Measurements from ENCODE around the gene CXCR3. TPM values are rescaled to one million over a fixed set of nuclear protein-coding genes. Genes with fewer than 3 reads are reported as not detected.
"Not testable (repeated sequence)": the region's sequence is repeated elsewhere in the genome, so short reads cannot be mapped to it uniquely, and the experiment has no call there.

Gene CXCR3
- total RNA-seq, 2 experiments from 2014 or later = 84.9 to 85.7 TPM

DNA sequence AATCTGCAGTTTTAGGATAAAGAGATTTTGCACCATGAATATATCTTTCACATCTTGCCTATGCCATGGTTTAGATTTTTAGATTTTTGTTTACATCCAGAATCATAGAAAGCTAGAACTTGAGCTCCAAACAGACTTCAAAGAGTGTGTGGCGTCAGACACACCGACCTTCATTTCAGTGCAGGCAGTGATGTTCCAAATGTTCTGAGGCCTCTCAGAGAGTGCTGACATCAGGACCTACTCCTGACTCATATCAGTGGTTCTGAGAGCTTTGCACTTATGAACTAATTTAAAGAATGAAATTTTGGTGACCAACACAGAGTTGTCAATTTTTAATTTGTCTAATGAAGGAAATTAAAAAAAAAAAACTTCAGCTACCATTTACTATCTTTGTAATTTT, 18.3 kb downstream of the CXCR3 start:
- H3K36me3 Mint-ChIP-seq (ENCODE audit: low read depth) = peaks cover 62% of the 10 kb centered on the region
- peaks cover 12% of the 10 kb centered on the region for H3K4me1 Mint-ChIP-seq
- no peak for DNase-seq
- no peak overlapping the region for H3K4me3 Mint-ChIP-seq
- CTCF ChIA-PET = interaction anchor here (1.1 kb wide), 1 partner anchor 52 kb away, joined by 3 read pairs; no protein-coding TSS in a partner anchor
- no peaks in the 10 kb centered on the region for H3K27me3 Mint-ChIP-seq
- POLR2A ChIA-PET = interaction anchor here (1.0 kb wide), 1 partner anchor 19 kb away, joined by 3 read pairs; no protein-coding TSS in a partner anchor
- no peak overlapping the region for H3K27ac Mint-ChIP-seq
- no peaks in the 10 kb centered on the region for H3K9me3 Mint-ChIP-seq

DNA sequence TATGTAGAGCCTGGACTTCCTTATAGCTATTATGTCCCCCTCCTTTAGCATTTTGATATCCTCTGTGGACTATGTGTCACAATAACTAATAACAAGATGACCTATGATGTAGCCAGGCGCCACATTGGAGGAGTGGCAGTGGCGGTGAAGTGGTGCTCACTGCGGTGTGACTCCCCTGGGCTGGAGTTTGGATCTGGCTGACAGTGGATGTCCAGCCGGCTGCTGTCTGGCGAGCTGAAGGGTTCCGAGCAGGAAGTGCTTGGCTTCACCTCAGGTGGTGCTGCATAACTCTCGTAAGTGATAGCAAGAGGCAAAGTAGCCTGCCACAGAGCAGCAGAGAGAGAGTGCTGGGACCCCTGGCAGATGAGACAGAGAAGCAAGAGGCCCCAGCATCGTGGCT, 25.1 kb downstream of the CXCR3 start:
- H3K36me3 Mint-ChIP-seq (ENCODE audit: low read depth) = peaks cover 16% of the 10 kb centered on the region
- H3K9me3 Mint-ChIP-seq, H3K27me3 Mint-ChIP-seq, CTCF ChIA-PET, POLR2A ChIA-PET, H3K4me3 Mint-ChIP-seq, H3K4me1 Mint-ChIP-seq, DNase-seq, H3K27ac Mint-ChIP-seq: not testable (repeated sequence)

DNA sequence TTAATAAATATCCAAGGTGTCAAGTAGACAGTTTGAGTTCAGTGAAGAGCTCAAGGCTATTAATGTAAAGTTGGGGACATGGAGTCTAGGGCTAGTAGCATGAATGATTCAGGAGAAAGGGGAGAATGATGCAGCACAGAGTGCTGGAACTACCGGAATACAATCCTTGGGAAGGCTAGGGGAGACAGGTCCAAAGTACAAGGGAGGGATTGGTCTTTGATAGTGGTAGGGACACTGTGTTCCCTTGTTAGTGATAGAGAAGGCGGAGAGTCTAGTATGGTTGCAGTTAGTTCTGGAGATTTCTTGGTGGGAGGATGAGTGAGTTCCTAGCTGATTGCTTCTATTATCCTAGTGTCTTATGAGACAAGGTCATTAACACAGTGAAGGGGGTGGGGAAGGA, 31.4 kb downstream of the CXCR3 start:
- DNase-seq = no peak
- H3K36me3 Mint-ChIP-seq (ENCODE audit: low read depth) = peaks cover 10% of the 10 kb centered on the region
- peaks cover 5% of the 10 kb centered on the region for H3K4me1 Mint-ChIP-seq
- no peak overlapping the region for H3K4me3 Mint-ChIP-seq
- no peak overlapping the region for H3K27ac Mint-ChIP-seq
- CTCF ChIA-PET = no interaction called here
- H3K9me3 Mint-ChIP-seq = no peaks in the 10 kb centered on the region
- no peaks in the 10 kb centered on the region for H3K27me3 Mint-ChIP-seq
- POLR2A ChIA-PET = no interaction called here

GRCh38 chrX:71581210-71581609, 37.1 kb downstream of the CXCR3 start:
- Mint-ChIP-seq H3K9me3 (no peaks in the 10 kb centered on the region), H3K36me3 (ENCODE audit: low read depth) (peaks cover 34% of the 10 kb centered on the region), H3K27me3 (no peaks in the 10 kb centered on the region), H3K4me1 (no peaks in the 10 kb centered on the region), H3K27ac (no peak overlapping the region), H3K4me3 (no peak overlapping the region)
- no peak for DNase-seq
- POLR2A ChIA-PET = no interaction called here
- CTCF ChIA-PET = interaction anchor here (0.8 kb wide), 1 partner anchor 71 kb away, joined by 3 read pairs; no protein-coding TSS in a partner anchor

DNA sequence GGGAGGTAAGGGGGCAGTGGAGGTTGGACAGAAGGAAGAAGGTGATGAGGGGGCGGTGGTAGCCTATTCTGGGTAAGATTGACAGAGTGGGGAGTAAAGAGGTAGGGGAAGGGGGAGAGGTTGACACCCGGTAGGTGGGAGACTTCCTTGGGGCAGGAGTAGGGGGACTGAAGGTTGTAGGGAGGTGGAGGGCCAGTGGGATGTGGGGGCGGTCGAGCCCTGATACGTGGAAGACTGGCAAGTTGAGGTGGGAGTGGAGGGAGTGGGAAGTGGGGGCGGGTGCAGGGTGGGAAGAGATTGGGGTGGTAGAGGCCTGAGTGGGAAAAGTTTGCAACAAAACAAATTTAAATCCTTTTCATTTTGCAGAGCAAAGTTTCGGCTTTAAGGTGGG, 38.3 kb downstream of the CXCR3 start:
- ChIA-PET POLR2A (no interaction called here), CTCF (no interaction called here)
- Mint-ChIP-seq H3K27me3 (no peaks in the 10 kb centered on the region), H3K9me3 (no peaks in the 10 kb centered on the region), H3K27ac (no peak overlapping the region), H3K4me1 (no peaks in the 10 kb centered on the region), H3K4me3 (no peak overlapping the region), H3K36me3 (ENCODE audit: low read depth) (peaks cover 40% of the 10 kb centered on the region)
- DNase-seq = no peak

- H3K36me3 Mint-ChIP-seq (ENCODE audit: low read depth) = peaks cover 46% of the 10 kb centered on the region
- no peaks in the 10 kb centered on the region for H3K9me3 Mint-ChIP-seq
- ChIA-PET CTCF (no interaction called here), POLR2A (no interaction called here)
- H3K27me3 Mint-ChIP-seq = no peaks in the 10 kb centered on the region
- DNase-seq = no peak
- H3K4me3 Mint-ChIP-seq = no peak overlapping the region
- H3K4me1 Mint-ChIP-seq = no peaks in the 10 kb centered on the region
- H3K27ac Mint-ChIP-seq = no peak overlapping the region
These were observed 38.9 kb downstream of the CXCR3 start for GRCh38 chrX:71579136-71579989.

- H3K9me3 Mint-ChIP-seq = no peaks in the 10 kb centered on the region
- H3K4me3 Mint-ChIP-seq = no peak within 1 kb of the TSS
- peaks cover 55% of the 10 kb centered on the region for H3K36me3 Mint-ChIP-seq (ENCODE audit: low read depth)
- DNase-seq = no peak
- ChIA-PET CTCF (no interaction called here), POLR2A (no interaction called here)
- H3K27ac Mint-ChIP-seq = peak within 1 kb of the TSS; percentile 35
- H3K4me1 Mint-ChIP-seq = no peaks in the 10 kb centered on the region
- H3K27me3 Mint-ChIP-seq = no peaks in the 10 kb centered on the region
These were observed 39.8 kb downstream of the CXCR3 start, which contains the start of gene GCNA for GRCh38 chrX:71578253-71579135. Gene GCNA, plus strand, starts transcription at chrX:71578437. Its CDS starts 2,385 bp downstream, at chrX:71580822.

- ChIA-PET CTCF (interaction anchor here (0.7 kb wide), 1 partner anchor 172 kb away, joined by 3 read pairs; no protein-coding TSS in a partner anchor), POLR2A (no interaction called here)
- Mint-ChIP-seq H3K27ac (no peak overlapping the region), H3K36me3 (ENCODE audit: low read depth) (peaks cover 61% of the 10 kb centered on the region), H3K4me3 (no peak overlapping the region), H3K27me3 (no peaks in the 10 kb centered on the region), H3K9me3 (no peaks in the 10 kb centered on the region), H3K4me1 (no peaks in the 10 kb centered on the region)
- DNase-seq = no peak
These were observed 40.6 kb downstream of the CXCR3 start for GRCh38 chrX:71577682-71578081.

GRCh38 chrX:71573590-71573989, 44.7 kb downstream of the CXCR3 start:
- H3K27ac Mint-ChIP-seq = no peak overlapping the region
- no peaks in the 10 kb centered on the region for H3K27me3 Mint-ChIP-seq
- H3K9me3 Mint-ChIP-seq = no peaks in the 10 kb centered on the region
- POLR2A ChIA-PET = interaction anchor here (1.0 kb wide), 1 partner anchor 29 kb away, joined by 3 read pairs; no protein-coding TSS in a partner anchor
- H3K36me3 Mint-ChIP-seq (ENCODE audit: low read depth) = peaks cover 64% of the 10 kb centered on the region
- no peak overlapping the region for H3K4me3 Mint-ChIP-seq
- DNase-seq = no peak
- CTCF ChIA-PET = no interaction called here
- H3K4me1 Mint-ChIP-seq = no peaks in the 10 kb centered on the region

DNA sequence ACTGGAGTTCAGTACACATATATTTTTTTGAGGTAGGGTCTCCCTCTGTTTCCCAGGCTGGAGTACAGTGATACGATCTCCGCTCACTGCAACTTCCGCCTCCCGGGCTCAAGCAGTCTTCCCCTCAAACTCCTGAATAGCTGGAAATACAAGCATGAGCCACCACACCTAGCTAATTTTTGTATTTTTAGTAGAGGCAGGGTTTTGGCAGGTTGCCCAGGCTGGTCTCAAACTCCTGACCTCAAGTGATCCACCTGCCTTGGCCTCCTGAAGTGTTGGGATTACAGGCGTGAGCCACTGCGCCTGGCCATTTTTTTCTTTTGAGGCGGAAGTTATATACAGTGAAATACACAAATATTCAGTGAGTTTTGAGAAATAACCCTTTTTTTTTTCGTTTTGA, 46.9 kb downstream of the CXCR3 start:
- H3K4me3 Mint-ChIP-seq, H3K4me1 Mint-ChIP-seq, H3K9me3 Mint-ChIP-seq, POLR2A ChIA-PET, DNase-seq, H3K27me3 Mint-ChIP-seq, H3K27ac Mint-ChIP-seq, CTCF ChIA-PET: not testable (repeated sequence)
- peaks cover 69% of the 10 kb centered on the region for H3K36me3 Mint-ChIP-seq (ENCODE audit: low read depth)

Other genes starting within 250 kb of the CXCR3 start
- gene OGT, start 85.4 kb downstream of the CXCR3 start, total RNA-seq = 100 to 1,000 TPM; 360 to 382 TPM
- gene GCNA, start 40.1 kb downstream of the CXCR3 start, total RNA-seq = 1 to 10 TPM; 4.4 to 5.3 TPM
- not detected for gene CXorf49, start 99.8 kb upstream of the CXCR3 start, total RNA-seq
- gene CXorf49B, start 144.8 kb upstream of the CXCR3 start, total RNA-seq = not detected